HG02870 (cell line): ENCODE results near the gene TRMT5.
A peak's percentile ranks its signal among the peaks of the same experiment; 100 is the strongest.

Experiments
- ATAC-seq: cut with Tn5 transposase; IDR thresholded peaks from one replicate; pipeline ENCODE4 v1.9.1; 2021; ENCODE audit warnings: mild to moderate bottlenecking, moderate library complexity; ENCODE audit not compliant: unreplicated experiment

TRMT5 gene

DNA sequence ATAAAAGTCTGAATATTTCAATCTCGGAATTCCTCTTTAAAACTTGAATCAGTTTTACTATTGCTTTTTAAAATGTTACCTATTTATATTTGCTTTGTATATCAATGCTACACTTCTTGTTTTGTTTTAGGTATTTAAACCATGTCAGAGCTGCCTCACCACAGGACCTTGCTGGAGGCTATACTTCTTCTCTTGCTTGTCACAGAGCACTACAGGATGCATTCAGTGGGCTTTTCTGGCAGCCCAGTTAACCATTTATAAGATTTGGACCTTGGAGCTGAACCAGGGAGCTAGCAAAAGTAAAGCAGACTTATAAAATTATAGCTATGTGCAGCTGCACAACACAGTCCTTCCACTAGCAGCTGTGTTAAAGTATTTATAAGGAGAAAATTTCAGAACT lies 12.8 kb downstream of the TRMT5 start:
- ATAC-seq = no peak

DNA sequence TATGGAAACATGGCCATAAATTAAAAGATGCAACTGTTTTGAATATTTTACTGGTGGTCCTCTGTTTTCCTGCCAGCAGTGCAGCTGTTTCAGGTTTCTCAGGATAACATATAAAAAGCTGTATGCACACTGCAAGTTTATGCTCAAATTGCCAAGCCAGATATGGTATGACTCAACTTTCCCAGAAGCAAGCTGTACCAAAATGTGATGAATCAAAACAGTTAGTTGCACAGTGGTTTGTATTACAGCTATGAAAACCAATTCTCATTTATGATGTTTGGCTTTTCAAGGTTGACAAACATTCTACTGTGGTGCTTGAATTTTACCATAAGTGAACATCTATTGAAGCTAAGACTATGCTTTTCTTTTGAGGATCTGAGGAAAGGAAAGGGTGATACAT lies 15.5 kb downstream of the TRMT5 start:
- no peak for ATAC-seq

DNA sequence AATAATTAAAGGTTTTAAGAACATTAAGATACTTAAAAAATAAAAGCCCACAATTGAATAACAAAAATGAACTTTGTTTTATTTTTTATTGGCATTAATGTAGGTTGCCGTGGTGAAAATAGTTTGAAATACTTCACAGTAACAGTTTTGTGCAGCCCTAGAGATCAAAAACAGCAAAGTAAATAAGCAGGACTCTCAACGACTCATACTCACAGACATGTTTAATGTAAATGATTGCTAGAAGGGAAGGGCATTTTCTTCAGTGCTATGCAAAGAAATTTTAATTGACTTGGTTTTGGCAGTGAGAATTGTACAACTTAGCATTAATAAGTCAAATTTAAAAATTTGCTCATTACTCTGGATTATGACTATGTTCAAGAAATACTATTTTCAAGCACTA lies 16.0 kb downstream of the TRMT5 start:
- ATAC-seq = no peak

DNA sequence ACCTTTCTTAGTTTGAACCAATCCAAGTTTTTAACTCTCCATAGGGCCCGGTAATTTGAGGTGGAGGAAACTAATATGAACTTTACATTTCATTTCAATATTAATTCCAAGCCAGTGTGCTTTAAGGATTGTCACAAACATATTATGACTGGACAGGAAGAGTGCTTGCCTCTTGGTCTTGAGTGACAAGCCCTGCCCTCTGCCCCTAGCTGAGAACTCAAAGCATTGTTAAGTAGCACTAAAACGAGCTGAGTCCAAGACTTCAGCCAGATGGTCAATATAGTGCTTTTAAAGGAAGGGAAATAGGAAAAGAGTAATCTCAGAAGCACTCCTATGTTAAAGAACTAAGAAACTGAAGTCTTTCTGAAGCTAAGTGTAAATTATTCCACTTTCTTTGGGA lies 17.1 kb downstream of the TRMT5 start:
- no peak for ATAC-seq

DNA sequence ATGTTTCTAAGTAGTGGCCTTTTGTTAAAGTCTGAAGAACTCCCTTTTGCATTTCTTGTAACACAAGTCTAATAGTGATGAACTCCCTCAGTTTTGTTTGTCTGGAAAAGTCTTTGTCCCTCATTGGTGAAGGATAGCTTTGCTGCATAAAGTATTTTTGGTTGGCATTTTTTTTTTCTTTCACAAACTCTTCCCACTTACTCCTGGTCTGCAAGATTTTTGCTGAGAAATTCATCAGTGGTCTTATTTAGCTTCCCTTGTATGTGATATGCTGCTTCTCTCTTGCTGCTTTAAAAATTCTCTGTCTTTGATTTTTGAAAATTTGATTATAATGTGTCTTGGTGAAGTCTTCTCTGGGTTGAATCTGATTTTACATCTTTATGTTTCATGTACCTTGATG lies 22.7 kb downstream of the TRMT5 start:
- no peak for ATAC-seq

DNA sequence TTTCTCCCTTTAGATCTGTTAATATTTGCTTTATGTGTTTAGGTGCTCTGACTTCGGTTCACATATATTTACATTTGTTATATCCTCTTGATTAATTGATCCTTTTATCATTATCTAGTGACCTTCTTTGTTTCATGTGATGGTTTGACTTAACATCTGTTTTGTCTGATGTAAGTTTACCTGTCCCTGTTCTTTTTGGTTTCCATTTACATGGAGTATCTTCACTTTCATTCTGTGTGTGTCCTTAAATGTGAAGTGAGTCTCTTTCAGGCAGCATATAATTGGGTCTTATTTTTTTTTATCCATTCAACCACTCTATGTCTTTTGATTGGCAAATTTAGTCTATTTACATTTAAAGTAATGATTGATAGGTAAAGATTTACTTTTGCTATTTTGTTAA lies 24.2 kb downstream of the TRMT5 start:
- no peak for ATAC-seq

DNA sequence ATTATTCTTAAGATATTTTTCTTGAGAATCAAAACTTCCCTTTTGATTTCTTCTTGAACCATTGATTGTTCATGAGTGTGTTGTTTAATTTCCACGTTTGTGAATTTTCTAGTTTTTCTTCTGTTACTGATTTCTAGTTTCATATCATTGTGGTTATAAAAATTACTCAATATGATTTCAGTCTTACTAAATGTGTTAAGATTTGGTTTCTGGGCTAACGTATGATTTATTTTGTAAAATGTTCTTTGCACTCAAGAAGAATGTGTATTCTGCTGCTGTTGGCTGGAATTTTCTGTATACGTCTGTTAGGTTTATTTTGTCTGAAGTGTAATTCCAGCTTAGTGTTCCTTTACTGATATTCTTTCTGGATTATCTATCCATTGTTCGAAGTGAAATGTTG lies 24.7 kb downstream of the TRMT5 start:
- no peak for ATAC-seq

DNA sequence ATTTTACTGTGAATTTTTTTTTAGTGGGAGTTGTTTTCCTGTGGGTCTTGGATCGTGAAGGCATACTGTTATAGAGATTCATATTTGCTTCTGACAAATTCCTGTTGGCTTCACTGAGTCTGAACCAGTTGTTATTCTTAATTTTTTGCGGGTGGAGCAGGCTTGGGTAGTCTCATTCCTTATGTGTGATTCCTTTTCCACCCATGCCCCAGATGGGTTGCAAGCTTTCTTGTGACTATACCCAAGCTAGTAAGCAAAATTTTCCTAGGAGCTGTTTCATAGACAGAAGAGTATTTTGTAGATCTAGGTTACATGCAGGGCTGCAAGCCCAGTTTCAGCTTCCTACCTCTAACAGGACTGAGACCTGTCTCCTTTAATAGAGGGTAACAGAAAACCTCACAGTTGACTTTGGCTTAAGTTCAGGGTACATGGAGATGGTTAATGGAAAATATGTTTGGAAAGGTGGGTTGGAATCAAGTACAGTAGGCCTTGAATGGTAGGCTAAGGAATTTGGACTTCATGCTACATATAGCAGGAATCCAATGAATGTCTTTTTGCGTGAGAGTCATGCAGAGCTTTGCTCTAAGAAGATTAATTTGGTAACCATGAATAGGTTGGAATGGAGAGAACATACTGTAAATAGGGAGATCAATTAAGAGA lies 29.0 kb downstream of the TRMT5 start:
- ATAC-seq = no peak

DNA sequence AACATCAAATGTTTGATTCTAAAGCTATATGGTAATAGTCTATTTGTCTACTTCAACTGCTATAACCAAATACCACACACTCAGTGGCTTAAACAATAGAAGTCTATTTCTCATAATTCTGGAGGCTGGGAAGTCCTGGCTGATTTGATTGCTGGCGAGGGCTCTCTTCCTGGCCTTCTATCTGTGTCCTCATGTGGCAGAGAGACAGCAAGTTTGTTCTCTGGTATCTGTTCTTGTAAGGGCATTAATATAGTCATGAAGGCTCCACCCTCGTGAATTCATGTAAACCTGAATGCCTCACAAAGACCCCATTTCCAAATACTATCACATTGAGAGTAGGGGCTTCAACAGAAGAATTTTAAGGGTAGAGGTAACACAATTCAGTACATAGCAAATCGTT lies 34.1 kb downstream of the TRMT5 start:
- no peak for ATAC-seq

DNA sequence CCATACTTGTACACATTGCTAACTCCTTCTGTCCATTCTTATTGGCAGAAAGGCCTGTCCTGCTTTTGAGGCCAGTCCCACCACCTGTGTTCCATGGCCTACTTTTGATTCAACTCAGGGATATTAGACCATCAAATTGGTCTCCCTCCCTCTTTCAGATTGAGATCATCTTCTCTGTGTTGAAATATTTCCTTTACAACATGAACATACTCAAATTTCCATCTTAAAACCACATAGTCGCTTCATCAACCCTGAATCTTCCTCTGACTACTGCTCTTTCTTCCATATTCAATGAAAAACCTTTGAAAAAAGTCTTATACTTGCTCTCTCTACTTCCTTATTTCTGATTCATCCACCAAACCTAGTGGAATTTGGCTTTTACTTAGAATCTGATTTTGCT lies 34.9 kb downstream of the TRMT5 start:
- ATAC-seq = no peak

DNA sequence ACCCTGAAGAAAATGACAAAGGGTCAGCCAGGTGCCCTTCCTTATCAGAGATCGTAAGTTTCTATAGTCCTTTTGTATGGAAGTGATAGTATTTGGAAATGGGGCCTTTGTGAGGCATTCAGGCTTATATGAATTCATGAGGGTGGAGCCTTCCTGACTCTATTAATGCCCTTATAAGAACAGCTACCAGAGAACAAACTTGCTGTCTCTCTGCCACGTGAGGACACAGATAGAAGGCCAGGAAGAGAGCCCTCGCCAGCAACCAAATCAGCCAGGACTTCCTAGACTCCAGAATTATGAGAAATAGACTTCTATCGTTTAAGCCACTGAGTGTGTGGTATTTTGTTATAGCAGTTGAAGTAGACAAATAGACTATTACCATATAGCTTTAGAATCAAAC lies 36.7 kb downstream of the TRMT5 start:
- no peak for ATAC-seq

DNA sequence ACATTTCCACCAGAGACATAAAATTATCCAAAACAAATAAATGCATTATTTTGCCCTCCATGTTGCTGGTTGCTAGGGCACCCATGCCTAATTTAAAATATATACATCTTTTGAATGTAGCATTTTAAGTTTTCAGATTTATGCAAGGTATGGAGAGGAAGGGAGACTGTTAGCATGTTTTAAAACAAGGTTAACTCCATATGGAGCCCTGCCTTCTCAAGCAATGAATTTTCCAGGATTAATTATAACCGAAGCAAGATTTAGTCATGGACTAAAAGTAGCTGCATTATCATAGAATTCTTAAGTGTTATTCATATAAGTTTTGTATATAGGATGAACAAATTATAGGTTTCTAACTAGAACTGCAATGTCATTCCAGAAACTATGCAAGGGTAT lies 37.2 kb downstream of the TRMT5 start:
- no peak for ATAC-seq

DNA sequence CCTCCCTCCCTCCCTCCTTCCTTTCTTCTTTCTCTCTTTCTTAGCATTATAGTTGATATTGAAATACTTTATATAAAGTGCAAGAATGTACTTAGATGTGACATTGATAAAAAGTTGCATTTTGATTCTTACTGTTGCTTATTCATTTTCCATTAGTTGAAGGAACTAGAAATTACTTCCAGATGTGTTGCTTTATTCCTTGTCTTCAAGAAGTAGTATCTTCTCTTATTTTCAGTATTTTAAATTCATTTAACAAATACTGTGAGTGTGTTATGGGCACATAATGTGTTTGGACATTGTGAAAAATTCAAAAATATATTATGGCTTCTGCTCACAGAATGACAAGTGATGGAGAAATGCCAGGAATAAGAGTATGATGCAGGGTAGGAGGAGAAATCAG lies 45.6 kb downstream of the TRMT5 start:
- no peak for ATAC-seq

DNA sequence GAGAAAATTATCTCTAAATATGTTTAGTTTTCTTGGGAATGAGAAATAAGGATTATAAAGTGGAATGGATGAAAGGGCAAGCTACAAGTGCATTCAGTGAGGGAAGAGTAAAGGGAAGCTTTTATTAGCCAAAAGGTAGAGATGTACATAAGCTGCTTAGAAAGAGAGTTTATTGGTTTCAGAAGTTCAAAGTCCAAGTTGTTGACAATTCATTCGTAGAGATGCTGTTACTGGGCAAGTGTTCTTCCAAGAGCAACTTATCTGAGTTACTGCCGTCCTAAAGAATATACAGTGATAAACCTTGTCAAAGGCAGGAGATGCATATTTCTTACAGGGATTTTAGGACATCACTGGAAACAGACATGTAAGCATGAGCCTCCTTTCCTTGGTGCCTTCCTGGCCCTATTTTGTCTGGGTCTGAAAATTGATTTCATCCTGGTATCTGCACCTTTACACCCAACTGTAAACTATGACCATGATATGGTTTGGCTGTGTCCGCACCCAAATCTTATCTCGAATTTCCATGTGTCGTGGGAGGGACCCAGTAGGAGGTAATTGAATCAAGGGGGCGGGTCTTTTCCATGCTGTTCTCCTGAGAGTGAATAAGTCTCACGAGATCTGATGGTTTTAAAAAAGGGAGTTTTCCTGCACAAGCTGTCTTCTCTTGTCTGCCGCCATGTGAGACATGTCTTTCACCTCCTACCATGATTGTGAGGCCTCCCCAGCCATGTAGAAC lies 46.8 kb downstream of the TRMT5 start:
- ATAC-seq = no peak

DNA sequence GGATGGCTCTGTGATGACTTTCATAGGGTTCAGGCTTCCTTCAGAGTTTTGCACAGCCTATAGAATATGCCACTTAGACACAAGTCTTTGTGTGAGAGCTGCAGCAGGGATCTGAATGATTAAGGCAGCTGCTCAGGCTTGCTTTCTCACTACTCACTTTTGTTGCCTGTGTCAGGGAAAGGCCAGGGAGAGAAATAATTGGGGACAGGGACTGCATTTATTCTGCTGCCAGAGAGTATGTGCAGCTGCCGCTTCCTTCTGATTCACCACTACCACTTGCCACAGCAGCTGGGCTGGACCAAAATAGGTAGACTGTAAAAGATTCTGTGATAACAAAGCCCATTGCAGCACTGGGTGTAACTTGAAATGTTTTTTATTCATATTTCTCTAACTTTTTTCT lies 49.7 kb downstream of the TRMT5 start:
- ATAC-seq = no peak

DNA sequence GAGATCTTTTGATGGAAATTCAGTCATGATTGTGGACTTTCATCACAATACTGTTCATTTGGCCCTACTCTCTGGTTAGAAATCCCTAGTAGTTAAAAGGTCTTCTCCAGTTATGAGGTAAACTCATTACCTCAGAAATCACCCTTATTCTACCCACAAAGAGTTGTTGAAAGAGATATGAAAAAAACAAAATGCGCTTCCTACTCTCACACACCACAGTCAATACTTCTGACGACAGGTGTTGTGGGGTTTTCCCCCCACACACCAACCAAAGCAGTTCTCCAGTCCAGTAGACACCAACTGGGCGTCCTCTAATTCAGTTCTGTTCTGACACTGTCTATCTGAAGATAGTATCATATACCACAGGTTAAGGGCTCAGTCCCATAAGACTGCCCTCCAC lies 54.9 kb downstream of the TRMT5 start:
- peak; percentile 99 for ATAC-seq

DNA sequence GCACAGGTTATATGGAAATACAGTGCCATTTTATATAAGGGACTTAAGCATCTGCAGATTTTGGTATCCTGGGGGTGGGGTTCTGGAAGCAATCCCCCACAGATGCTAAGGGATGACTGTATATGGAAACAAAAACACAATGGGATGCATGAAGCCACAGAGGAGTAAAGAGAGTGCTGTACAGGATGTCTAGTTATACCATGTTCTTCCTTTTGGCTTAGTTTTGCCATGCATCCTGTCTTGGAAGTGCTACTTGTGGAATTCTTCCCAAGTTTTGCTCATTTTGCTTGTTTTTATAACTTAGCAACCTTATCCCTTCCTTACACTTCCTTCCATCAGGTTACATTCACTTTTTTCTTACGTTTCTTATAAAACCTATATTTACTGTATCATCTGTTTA lies 55.6 kb downstream of the TRMT5 start:
- no peak for ATAC-seq

DNA sequence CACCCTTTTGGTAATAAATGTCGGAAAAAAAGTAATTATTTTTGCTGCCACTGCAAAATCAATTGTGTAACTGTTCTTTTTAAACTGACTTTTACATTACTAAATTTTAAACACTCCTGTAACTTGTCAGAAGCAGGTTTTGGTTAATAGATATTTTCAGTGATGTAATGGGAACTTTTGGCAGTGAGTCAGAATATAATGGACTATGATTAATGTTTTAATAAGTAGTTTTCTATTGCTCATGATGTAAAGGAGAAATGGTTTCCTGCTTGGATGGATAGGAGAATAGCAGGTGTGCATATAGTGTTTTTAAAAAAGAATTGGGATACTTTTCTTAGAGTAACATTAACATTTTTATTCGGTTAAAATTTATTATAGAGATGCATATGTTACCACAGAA lies 58.8 kb downstream of the TRMT5 start:
- ATAC-seq = no peak
